ENCODE data around the gene CTSA. TPM values are rescaled to one million over a fixed set of nuclear protein-coding genes. Genes with fewer than 3 reads are reported as not detected.

CTSA gene
- total and polyA plus RNA-seq, 9 of the 15 experiments (the other 6 are each of a cell fraction or from before 2014, with no cell fraction given) = 8.8 to 61.7 (median 28.3) TPM

- TF ChIP-seq CTCF (IDR thresholded peaks at IDR 0.05 in 2 of 3, conservative IDR thresholded peaks at IDR 0.05 in 1 of 3; ENCODE audit: insufficient read depth in 2 of 3, low read depth in 1 of 3, low read length in 3 of 3) = peak in 1 of 3 experiments; percentile 9; a peak in 1 of 6 replicates
- no peak for TF ChIP-seq ZMIZ1 (IDR thresholded peaks at IDR 0.05; ENCODE audit: low read depth in 2 of 2, low read length in 2 of 2)
- no peak for TF ChIP-seq PHB (CRISPR knock-in tag; IDR thresholded peaks at IDR 0.05)
- TF ChIP-seq ARNT (IDR thresholded peaks at IDR 0.05) = no peak
- no peak for TF ChIP-seq CREB5 (CRISPR knock-in tag; IDR thresholded peaks at IDR 0.05)
- TF ChIP-seq PBX2 (CRISPR knock-in tag; IDR thresholded peaks at IDR 0.05; ENCODE audit: low read depth) = no peak
- no peak for TF ChIP-seq PBX2 (tag; conservative IDR thresholded peaks at IDR 0.05; ENCODE audit: low read depth)
- TF ChIP-seq FOXA1 (IDR thresholded peaks at IDR 0.05; ENCODE audit: borderline replicate concordance) = no peak
- TF ChIP-seq NFIC (IDR thresholded peaks at IDR 0.05) = peak; percentile 84
- peak in 1 of 2 experiments; percentile 28 for TF ChIP-seq E2F6 (IDR thresholded peaks at IDR 0.05; ENCODE audit: borderline replicate concordance in 1 of 2, extremely low read depth in 1 of 2, insufficient read depth in 1 of 2, insufficient read length in 1 of 2, low read depth in 1 of 2, low read length in 1 of 2, poor library complexity in 1 of 2, severe bottlenecking in 1 of 2)
- no peak for TF ChIP-seq ZNF239 (CRISPR knock-in tag; IDR thresholded peaks at IDR 0.05)
- no peak for TF ChIP-seq HMG20B (CRISPR knock-in tag; IDR thresholded peaks at IDR 0.05)
- no peak for TF ChIP-seq NONO (IDR thresholded peaks at IDR 0.05; ENCODE audit: low read depth in 2 of 2, low read length in 1 of 2)
- TF ChIP-seq TCFL5 (CRISPR knock-in tag; conservative IDR thresholded peaks at IDR 0.05) = no peak
- no peak for TF ChIP-seq RFX5 (IDR thresholded peaks at IDR 0.05; ENCODE audit: low read depth, low read length)
Observed at GRCh38 chr20:45890077-45890984, 804 bp upstream of the CTSA start (continued).

Measured in K562 (cell line).